ENCODE measurements around the gene LRRC4C.

- TF ChIP-seq POLR2AphosphoS5 (IDR thresholded peaks at IDR 0.05; ENCODE audit: low read depth) = no peak
- TF ChIP-seq CTCF (conservative IDR thresholded peaks at IDR 0.05; ENCODE audit: low read depth in 2 of 2) = no peak
- TF ChIP-seq EZH2phosphoT487 (IDR thresholded peaks at IDR 0.05; ENCODE audit: unreplicated experiment) = no peak
Measured at GRCh38 chr11:41320653-41321052, 138.8 kb downstream of the LRRC4C start.

Data from GM23338 (cell line).